ENCODE measurements around the gene ANAPC7.
"Not testable (repeated sequence)": the region's sequence is repeated elsewhere in the genome, so short reads cannot be mapped to it uniquely, and the experiment has no call there.

ANAPC7 gene

DNA sequence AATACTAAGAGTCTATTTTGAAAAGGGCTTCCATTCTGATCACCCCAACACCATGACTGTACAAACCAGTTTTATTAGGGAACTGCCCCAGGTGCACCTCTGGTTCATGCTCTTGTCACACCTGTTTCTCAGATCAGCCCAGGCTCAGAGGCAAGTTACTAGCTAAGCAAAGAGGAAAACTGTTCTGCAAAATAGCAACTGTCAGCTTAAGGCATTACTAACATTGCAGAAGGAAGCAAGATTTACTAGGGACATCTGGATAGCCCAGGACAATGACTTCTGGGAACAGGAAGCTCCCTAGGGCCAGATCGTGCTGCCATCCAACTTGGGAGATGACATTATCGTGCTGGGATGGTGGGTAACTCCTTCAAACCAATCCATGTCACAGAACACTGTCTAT is 30.1 kb downstream of the ANAPC7 start:
- DNase-seq = no peak

DNA sequence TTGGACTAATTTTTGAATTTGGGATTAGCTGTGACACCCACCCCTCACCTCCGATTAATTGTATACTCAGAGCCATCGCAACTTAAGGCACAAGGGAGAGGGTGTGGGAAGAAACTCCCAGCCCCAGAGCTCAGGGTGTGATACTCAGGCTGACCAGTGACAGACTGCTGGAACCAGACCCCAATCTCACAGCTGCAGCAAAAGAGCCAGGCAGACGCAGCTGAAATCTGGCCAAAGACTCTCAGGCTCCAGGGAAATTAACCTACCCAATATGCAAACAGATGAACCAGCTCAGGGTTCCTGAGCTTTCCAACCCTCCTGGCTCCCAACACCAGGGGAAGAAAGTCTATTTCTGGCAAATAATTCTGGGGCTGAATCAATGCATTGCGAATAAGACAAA is 30.5 kb downstream of the ANAPC7 start:
- DNase-seq = no peak

GRCh38 chr12:110372056-110372425 is 31.5 kb downstream of the ANAPC7 start:
- DNase-seq = no peak

DNA sequence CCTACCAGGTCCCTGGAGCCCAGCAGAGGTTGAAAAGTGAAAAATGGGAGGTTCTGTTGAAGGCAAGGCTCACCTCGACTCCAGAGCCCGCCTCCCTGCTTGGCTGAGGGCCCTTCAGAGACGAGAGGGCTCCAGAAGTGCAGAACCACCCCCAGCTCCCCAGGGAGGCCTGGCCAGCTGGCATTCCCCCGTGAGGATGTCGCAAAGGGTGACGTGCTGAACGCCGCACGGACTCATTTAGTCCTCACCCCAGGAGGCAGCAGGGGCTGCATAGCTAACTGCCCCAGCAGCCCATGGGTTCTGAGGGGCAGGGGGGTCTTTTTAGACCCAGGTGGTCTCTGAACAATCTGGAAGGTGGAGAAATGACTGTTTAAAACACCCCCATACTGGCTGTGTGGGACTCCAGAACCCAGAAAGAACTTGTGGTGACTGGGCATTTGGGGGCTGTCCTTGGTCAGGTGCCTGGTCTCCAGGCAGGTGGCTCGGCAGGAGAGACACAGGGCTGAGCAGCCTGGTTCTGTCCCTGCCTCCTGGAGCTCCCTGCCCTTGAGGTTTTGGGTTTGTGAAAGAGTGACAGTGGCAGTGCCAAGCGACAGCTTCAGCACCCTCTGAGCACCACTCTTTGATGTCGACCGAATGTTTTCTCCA is 32.0 kb downstream of the ANAPC7 start:
- no peak for DNase-seq

DNA sequence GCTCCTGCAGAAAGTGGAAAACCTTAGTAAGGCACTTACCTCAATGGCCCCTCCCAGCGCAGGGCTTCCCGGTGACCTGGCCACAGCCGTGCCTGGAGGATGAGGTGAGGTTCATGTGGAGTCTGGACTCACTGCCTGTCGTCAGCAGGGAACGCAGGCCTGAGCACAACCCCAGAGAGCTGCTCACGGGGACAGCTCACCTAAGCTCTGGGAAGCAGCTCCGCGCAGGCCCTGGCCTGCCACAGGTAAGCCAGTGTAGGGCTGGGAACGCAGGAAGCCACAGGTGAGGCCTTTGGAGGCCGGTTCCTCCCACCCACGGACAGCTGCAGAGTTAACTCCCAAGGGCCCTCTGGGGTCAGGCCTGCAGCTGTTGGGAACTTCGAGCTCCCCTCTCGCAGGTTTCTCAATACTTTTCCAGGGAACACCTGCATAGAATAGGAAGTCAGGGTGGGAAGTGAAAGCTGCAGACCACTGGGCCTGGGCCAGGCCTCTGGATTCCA is 32.7 kb downstream of the ANAPC7 start:
- DNase-seq = no peak

GRCh38 chr12:110369992-110370391 is 33.5 kb downstream of the ANAPC7 start:
- no peak for DNase-seq

DNA sequence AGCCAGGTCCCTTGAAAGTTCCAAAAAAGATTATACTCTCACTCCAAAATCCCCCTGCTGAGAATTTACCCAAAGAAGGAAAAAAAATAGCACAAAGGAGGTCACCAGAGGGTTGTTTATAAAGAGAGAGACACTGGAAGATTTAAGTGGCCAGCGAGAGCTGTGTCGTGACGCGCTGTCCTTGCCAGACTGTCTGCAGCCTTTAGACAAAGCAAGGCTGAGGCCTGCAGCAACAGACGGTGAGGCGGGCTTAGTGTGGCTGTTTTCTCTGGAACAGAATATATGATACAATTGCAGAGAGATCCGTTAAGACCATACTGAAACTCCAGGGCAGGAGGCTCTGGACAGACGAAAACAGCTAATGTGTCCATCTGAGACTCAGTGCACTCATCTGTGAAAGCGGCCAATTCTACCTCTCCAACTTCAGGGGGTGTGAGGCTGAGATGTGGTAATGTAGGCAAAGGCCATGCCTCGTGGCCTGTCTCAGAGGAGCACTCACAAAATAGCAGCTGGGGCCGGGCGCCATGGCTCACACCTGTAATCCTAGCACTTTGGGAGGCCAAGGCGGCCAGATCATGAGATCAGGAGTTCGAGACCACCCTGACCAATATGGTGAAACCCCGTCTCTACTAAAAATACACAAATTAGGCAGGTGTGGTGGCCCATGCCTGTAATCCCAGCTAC is 36.2 kb downstream of the ANAPC7 start:
- DNase-seq = no peak

GRCh38 chr12:110366321-110367142 is 37.0 kb downstream of the ANAPC7 start:
- DNase-seq = no peak

- no peak for DNase-seq
Observed at GRCh38 chr12:110365489-110366320, 37.8 kb downstream of the ANAPC7 start.

- DNase-seq = no peak
Observed at GRCh38 chr12:110361216-110361615, 42.3 kb downstream of the ANAPC7 start.

DNA sequence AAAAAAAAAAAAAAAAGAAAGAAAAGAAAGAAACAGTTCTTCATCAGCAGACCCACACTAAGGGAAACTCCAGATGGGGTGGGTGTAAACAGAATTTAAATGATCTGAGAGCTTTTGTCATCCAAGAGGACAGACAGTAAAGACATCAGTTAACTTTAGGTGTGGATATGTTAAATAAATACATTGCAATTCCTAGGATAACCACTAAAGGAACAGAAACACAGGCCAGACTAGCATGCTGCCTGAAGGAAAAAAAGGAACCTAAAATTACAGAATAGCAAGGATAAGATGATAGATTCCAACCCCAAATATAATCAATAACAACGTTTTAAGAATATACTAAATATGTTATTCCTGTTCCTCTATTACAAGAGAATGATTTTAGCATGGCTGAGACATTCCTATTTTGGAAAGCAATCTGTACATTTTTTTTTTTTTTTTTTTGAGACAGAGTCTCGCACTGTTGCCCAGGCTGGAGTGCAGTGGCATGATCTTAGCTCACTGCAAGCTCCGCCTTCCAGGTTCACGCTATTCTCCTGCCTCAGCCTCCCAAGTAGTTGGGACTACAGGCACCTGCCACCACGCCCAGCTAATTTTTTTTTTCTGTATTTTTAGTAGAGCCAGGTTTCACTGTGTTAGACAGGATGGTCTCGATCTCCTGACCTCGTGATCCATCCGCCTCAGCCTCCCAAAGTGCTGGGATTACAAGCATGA is 45.0 kb downstream of the ANAPC7 start:
- DNase-seq = not testable (repeated sequence)

DNA sequence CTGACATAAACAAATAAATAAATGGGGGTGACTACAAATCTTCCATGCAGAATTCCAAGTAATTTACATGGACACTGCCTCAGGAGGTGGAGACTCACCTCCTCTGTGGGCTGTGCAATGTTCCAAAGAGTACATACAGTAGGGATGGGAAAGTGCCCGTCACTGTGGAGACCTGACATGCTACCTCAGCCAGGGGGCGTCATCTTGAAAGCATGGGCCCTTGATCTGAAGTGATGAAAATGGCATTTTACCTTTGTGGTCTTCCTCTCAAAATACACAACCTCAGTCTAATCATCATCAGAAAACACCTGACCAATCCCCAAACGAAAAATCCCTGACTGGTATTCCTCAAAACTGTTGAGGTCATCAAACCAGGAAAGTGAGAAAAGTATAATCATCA is 48.4 kb downstream of the ANAPC7 start:
- DNase-seq = peak; percentile 45

- DNase-seq = no peak
Observed at GRCh38 chr12:110354172-110354780, 49.2 kb downstream of the ANAPC7 start.

DNA sequence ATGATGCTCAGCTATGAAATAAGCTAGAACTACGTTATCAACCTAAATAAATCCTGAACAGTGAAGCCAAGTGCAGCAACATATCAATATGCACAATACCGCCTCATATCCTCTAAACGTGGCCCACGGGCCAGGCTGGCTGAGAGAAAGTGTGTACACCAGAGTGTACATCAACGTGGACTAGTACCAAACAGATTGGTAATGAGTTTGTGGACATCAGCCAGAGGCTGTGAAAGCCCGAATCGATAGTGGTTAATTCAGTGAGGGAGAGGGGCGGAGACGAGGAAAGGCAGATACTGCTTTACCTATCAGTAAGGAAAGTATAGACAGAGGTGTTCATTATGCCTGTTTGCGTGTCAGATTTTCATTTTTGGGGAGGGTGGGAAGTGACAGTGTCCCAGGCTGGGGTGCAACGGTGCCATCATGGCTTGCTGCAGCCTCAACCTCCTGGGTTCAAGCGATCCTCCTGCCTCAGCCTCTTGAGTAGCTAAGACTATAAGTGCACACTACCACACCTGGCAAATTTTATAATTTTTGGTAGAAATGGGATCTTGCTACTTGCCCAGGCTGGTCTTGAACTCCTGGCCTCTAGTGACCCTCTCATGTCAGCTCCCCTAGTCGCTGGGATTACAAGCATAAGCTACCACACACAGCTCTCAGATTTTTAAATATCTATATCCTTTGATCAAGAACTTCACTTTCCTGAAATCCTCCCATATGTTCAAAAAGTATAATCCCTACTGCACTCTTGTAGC is 50.1 kb downstream of the ANAPC7 start:
- no peak for DNase-seq

- DNase-seq = no peak
Observed at GRCh38 chr12:110352401-110352800, 51.1 kb downstream of the ANAPC7 start.

- no peak for DNase-seq
Observed at GRCh38 chr12:110351119-110351518, 52.4 kb downstream of the ANAPC7 start.

DNA sequence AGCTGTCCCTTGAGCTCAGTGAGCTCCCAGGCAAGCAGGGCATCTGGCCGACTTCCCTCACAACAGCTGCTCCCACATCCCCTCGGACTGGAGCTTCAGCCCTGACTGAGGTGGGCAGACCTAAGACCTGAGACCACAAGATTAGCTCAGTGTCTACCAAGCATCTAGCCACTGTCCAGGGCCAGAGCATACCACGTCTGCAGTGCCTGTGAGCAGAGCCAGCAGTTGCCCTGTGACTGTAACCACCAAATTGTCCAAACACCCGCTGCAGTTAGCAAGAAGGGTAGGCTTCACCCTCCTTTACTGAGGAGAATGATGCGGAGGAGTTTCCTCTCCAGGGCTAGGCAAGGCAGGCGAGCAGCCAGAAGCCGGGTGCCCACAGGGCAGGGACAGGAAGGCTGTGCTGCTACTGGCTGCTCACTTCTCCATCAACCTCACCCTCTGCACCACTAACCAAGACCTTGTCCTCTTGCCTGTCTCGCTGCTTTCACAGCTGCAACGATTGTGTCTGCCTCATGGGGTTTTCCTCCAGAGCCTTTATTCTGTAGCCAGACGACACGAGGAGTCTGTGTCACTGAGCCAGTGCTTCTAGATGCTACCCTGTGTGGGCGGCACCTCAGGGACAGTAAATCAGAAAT is 53.9 kb downstream of the ANAPC7 start:
- DNase-seq = peak; percentile 50

DNA sequence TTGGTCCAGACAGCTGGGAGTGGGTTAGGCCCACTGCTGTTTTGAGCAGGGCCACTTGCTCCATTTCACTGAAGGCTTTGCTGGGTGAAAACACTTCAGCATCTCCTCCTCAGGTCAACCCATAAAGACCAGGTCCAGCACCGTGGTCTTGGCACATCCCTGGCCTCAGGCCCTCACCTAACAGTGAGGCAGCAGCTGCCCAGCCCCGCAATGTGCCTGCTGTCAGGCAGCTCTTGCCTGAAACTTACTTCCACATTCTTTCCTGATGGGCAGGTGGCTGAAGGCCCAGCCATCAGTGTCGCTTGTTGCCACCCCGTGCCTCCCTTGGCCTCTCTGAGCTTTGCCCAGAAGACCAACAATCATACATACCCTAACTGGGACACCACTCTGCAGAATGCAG is 54.4 kb downstream of the ANAPC7 start:
- DNase-seq = no peak

GRCh38 chr12:110348431-110349059 is 55.0 kb downstream of the ANAPC7 start:
- no peak for DNase-seq

- DNase-seq = no peak
Observed at GRCh38 chr12:110347767-110348166, 55.7 kb downstream of the ANAPC7 start.

Data from stimulated activated CD8-positive, alpha-beta memory T cell treated with anti-CD3 and anti-CD28 coated beads, Interleukin-4, amount 100 ng/mL, for 48 hours (primary cell).